ENCODE measurements around the gene CRKL.
"Not testable (repeated sequence)": the region's sequence is repeated elsewhere in the genome, so short reads cannot be mapped to it uniquely, and the experiment has no call there.

Gene CRKL

DNA sequence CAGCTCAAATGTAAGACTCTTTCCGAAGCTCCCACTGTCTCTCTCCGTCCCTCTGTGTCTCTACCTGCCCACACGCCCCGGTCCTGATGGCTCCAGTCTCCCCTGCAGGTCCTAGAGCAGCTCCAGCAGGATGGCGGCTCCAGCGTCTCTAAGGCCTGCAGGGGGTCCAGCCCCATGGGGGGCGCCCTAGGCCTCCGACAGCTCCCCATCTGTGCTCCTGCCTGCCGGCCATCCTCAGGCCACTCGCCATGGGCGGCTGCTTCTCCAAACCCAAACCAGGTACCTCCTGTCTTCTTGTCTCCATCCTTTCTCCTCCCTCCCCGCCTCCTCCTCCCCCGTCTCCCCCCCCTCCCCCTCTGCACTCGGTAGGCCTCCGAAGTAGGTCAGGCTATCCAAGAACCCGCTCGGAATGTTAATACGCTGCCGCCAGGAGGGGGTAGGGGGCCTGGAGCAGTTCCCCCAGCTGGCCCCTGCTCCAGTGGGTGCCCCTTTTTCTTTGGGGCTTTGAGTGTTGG, 50.5 kb downstream of the CRKL start:
- no peak for DNase-seq (ENCODE audit: low read depth)

DNA sequence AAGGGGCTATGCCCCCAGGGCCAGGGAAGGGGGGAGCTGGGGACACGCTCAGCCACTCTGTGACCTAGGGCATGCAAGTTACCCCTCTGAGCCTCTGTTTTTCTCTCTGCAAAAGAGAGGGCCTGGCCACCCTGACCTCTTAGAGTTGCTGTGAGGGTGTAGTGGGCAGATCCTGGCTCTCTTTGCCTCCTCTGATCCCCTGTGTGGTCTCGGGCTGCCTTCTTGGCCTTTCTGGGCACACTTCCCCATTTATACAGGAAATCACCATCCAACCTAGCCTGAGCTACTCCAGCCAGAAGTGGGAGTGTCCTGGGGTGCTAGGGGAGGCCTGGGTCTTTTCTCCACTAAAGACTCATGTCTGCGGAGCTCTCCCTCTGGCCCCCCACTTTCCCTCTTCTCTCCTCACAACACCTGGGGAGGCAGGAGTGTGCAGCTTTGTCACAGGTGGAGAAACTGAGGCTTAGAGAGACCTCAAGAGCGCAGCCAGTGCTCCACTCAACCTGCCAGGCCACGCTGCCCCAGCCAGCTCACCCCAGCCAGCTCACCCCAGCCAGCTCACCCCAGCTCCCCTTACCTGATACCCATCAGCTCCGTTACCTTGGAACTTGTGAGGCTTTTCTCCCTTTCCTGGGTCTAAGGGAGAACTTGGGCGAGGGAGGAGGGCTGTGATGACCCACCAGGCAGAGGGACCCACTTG, 51.2 kb downstream of the CRKL start:
- DNase-seq (ENCODE audit: low read depth), result no peak

DNA sequence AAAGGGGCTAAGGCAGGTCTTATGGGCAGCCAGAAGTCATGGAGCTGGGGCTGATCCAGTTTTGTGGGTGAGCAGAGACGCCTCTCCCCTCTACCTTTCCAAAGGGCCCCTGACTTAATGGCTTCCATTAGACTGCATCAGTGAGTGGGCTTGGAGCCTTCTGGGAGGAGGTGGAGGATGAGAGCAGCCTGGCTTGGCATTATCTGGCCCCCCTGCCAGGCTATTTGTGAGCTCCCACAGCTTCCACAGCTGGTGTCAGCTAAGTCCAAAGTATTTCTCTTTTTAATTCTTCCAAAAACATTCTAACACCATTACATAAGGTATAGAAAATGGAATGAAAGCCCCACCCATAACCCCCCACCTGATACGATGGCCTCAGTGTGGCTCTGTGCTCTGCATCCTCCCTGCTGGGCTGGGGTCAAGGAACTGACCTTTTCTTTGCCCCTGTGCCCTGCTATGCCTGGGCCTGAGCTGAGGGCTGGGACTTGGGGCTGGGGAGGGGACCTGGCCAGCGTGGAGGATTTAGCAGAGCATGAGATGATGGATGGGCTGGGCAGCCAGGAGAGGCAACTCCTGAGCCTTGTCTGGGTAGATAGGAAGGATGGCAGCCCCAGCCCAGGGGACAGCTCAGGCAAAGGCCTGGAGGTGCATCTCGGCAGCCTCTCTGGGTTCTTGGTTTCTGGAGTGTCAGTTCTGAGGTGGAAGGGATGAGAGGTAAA, 53.9 kb downstream of the CRKL start:
- no peak for DNase-seq (ENCODE audit: low read depth)

GRCh38 chr22:20972014-20972694, 54.9 kb downstream of the CRKL start:
- not testable (repeated sequence) for DNase-seq (ENCODE audit: low read depth)

DNA sequence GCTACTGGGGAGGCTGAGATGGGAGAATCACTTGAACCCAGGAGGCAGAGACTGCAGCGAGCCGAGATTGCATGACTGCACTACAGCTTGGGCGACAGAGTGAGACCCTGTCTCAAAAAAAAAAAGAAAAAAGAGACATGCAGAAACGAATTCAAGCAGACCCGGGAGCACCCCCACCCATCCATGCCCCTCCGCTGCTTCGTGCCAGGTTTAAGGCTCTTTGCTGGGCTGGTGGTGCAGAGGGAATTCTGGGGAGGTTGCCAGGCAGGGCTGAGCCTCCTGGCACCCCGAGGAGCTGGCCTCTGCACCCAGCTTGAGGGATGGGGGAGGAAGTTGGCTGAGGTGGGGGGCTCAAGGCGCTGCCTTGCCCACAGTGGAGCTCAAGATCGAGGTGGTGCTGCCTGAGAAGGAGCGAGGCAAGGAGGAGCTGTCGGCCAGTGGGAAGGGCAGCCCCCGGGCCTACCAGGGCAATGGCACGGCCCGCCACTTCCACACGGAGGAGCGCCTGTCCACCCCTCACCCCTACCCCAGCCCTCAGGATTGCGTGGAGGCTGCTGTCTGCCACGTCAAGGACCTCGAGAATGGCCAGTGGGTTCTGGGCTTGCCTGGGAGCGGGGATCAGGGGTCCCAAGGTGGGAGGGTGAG, 55.8 kb downstream of the CRKL start:
- DNase-seq (ENCODE audit: low read depth), result no peak

DNA sequence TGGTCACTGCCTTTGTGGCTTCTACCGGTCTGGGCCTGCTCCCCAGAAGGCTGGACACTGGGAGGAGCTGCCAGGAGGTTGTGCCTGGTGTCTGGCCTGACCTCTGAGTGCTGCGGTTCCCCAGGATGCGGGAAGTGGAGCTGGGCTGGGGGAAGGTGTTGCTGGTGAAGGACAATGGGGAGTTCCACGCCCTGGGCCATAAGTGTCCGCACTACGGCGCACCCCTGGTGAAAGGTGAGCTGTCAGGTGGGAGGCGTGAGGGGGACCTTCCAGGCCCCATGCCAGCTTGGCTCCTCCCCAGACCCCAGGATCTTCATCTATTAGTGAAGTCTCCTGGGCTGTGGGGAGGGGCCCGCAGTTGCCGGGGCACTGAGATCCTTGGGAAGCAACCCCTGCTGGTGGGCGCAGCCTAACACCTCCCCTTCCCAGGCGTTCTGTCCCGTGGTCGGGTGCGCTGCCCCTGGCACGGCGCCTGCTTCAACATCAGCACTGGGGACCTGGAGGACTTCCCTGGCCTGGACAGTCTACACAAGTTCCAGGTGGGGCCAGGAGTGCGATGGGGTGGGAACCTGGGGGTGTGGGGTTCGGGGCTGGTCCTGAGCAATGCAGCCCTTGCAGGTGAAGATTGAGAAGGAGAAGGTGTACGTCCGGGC, 56.6 kb downstream of the CRKL start:
- no peak for DNase-seq (ENCODE audit: low read depth)

DNA sequence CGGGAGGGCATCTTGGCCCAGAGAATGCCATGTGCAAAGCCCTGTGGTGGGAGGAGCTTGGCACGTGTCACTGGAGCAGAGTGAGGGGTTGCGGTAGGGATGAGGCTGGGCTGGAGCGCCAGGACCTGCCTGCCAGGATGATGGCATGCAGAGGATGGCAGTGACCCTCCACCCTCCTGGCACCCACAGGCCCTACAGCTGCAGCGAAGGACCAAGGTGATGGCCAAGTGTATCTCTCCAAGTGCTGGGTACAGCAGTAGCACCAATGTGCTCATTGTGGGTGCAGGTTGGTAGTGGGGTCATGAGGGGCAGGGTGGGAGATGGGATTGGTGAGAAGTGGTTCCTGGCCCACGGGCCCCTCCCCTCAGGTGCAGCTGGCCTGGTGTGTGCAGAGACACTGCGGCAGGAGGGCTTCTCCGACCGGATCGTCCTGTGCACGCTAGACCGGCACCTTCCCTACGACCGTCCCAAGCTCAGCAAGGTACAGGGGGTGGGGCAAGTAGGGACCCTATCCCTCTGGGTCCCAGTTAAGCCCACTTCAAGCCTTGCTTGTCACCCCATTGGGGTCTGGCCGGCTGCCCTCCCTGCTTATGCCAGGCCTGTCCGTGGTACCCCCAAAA, 57.2 kb downstream of the CRKL start:
- DNase-seq (ENCODE audit: low read depth), result no peak

GRCh38 chr22:20975541-20976290, 58.5 kb downstream of the CRKL start:
- no peak for DNase-seq (ENCODE audit: low read depth)

DNA sequence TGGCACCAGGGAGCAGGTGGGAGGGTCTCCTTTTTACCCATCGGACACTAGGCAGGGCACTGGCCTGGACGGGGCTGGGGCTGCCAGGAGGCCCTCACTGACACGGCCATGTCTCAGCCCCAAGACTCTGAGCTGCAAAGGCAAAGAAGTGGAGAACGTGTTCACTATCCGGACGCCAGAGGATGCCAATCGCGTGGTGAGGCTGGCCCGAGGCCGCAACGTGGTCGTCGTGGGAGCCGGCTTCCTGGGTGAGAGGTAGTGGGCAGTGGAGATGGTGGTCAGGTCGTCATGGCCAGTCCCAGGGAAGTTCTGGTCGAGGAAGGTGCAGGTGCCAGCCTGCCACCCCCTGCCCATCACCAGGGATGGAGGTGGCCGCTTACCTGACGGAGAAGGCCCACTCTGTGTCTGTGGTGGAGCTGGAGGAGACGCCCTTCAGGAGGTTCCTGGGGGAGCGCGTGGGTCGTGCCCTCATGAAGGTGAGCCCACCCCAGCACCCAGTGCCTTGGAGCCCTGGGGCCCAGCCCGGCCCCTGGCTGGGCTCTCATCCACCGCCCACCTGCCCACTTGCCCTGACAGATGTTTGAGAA, 59.2 kb downstream of the CRKL start:
- DNase-seq (ENCODE audit: low read depth), result no peak

DNA sequence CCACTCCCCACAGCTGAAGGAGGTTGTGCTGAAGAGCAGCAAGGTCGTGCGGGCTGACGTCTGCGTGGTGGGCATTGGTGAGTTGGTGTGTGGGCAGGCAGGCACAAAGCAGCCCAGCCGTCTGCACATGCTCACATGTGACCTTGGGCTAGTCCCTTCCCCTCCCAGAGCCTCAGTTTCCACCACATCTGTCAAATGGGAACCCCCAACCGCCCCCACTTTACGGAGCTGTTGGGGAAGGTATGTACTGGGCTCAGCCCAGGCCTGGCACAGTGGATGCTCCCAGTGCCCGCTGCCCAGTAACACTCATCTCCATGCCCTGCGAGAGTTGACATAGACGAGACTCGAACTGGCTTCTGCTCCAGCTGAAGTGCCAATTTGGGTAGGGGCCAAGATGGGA, 59.8 kb downstream of the CRKL start:
- DNase-seq (ENCODE audit: low read depth), result no peak

- no peak for DNase-seq (ENCODE audit: low read depth)
These were observed 60.4 kb downstream of the CRKL start for GRCh38 chr22:20977516-20978170.

- DNase-seq (ENCODE audit: low read depth), result no peak
These were observed 61.2 kb downstream of the CRKL start for GRCh38 chr22:20978419-20978818.

DNA sequence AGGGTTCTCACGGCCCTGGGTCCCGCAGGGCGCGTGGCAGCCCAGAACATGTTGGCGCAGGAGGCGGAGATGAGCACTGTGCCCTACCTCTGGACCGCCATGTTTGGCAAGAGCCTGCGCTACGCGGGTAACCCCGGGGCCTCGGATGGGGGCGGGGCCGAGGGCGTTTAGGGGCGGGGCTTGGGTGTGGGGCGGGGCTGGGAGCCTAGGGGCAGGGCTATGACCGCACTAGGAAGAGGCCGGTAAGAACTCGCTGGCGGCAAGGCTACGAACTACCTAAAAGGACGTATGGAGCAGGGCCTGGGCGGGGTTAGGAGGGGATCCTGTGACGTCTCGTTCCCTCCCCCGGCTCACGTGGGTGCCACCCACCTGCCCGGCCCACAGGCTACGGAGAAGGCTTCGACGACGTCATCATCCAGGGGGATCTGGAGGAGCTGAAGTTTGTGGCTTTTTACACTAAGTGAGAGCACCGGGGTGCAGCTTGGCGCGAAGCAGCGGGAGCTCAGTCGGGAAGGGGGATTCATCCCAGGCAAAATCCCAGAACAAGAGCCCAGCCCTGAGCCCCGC, 62.1 kb downstream of the CRKL start:
- DNase-seq (ENCODE audit: low read depth), result no peak

DNA sequence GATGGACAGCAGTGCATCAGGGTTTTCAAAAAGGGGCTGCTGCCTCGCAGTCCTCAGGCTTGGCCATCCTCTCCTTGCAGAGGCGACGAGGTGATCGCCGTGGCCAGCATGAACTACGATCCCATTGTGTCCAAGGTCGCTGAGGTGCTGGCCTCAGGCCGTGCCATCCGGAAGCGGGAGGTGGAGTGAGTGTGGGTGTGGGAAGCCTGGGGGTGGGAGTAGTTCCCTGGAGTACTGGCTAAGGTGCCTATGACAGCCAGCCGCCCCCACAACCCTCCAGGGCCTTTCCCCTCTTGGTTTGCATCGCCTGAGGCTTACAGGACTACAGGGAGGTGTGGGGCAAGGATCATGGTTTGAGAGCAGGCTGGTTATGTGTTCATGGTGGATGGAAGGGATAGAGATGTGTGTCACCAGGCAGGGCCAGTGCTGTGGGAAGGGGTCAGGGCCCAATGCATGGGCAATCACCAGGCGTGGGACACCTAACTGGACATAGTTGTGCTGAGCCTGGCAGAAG, 62.8 kb downstream of the CRKL start:
- DNase-seq (ENCODE audit: low read depth), result no peak

GRCh38 chr22:20980523-20980922, 63.3 kb downstream of the CRKL start:
- no peak for DNase-seq (ENCODE audit: low read depth)

DNA sequence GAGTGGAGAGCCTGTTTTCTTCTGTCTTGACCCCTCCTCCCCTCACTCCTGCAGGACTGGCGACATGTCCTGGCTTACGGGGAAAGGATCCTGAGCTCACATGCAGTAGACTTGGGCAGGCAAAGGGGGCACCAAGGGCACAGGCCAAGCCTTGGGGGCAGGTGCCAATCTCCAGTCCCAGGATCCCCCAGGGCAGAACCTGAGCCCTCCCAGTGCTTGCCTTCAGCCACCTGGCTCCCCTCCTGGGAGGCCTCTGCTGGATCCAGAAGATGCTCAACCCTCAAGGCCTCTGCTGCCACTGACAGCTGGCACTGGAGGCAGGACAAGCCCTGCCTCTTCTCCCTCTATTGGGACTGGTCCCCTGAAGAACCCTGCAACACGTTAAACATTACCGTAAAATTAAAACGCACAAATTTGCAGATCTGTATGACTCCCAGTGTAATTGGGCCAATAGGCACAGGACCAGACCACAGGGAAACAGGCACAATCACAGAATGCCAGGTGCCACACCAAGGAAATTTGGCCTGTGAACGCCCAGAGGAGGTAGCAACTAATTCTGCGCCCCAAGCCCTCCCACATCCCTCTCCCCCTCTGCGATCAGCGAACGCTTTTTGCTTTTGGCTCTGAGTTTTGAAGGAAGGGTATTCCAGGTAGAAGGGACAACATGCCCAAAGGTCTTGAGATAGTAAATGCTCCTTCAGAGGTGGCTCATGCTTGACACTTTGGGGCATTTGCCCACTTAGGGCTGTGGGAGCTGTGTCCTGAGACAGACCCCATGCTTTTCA, 63.9 kb downstream of the CRKL start:
- DNase-seq (ENCODE audit: low read depth), result no peak

GRCh38 chr22:20981787-20982562, 64.8 kb downstream of the CRKL start, which contains the start of gene LZTR1:
Gene LZTR1, plus strand, starts transcription at chr22:20982297. Its CDS starts 75 bp downstream, at chr22:20982372.
- DNase-seq (ENCODE audit: low read depth), result no peak

- DNase-seq (ENCODE audit: low read depth), result no peak
These were observed 65.3 kb downstream of the CRKL start for GRCh38 chr22:20982563-20982882.
